Measurements from ENCODE around the gene SLC25A38. TPM values are rescaled to one million over a fixed set of nuclear protein-coding genes. Genes with fewer than 3 reads are reported as not detected.
A peak's percentile ranks its signal among the peaks of the same experiment; 100 is the strongest.
"Not testable (repeated sequence)": the region's sequence is repeated elsewhere in the genome, so short reads cannot be mapped to it uniquely, and the experiment has no call there.

Gene SLC25A38
- total RNA-seq, 1 donor from 2014 or later, result 36.0 TPM

GRCh38 chr3:39407259-39407629 is 24.1 kb downstream of the SLC25A38 start:
- DNase-seq (ENCODE audit: low spot score), result no peak

- no peak for DNase-seq (ENCODE audit: low spot score)
Observed at GRCh38 chr3:39407773-39408492, 24.8 kb downstream of the SLC25A38 start.

- no peak for DNase-seq (ENCODE audit: low spot score)
Observed at GRCh38 chr3:39408493-39409372, 25.6 kb downstream of the SLC25A38 start.

- no peak for DNase-seq (ENCODE audit: low spot score)
Observed at GRCh38 chr3:39409514-39410136, 26.5 kb downstream of the SLC25A38 start.

GRCh38 chr3:39410893-39411292 is 27.7 kb downstream of the SLC25A38 start:
- DNase-seq (ENCODE audit: low spot score), result no peak

- no peak for DNase-seq (ENCODE audit: low spot score)
Observed at GRCh38 chr3:39412668-39413260, 29.6 kb downstream of the SLC25A38 start.

- no peak for DNase-seq (ENCODE audit: low spot score)
Observed at GRCh38 chr3:39413691-39414420, 30.7 kb downstream of the SLC25A38 start.

GRCh38 chr3:39414421-39414907 is 31.3 kb downstream of the SLC25A38 start:
- peak; percentile 59 for DNase-seq (ENCODE audit: low spot score)

GRCh38 chr3:39415302-39415701 is 32.1 kb downstream of the SLC25A38 start:
- not testable (repeated sequence) for DNase-seq (ENCODE audit: low spot score)

GRCh38 chr3:39415983-39416382 is 32.8 kb downstream of the SLC25A38 start:
- DNase-seq (ENCODE audit: low spot score), result no peak

- not testable (repeated sequence) for DNase-seq (ENCODE audit: low spot score)
Observed at GRCh38 chr3:39416998-39417397, 33.8 kb downstream of the SLC25A38 start.

- DNase-seq (ENCODE audit: low spot score), result not testable (repeated sequence)
Observed at GRCh38 chr3:39418556-39419225, 35.5 kb downstream of the SLC25A38 start.

- no peak for DNase-seq (ENCODE audit: low spot score)
Observed at GRCh38 chr3:39419742-39420315, 36.7 kb downstream of the SLC25A38 start.

- DNase-seq (ENCODE audit: low spot score), result no peak
Observed at GRCh38 chr3:39420543-39420942, 37.4 kb downstream of the SLC25A38 start.

GRCh38 chr3:39423436-39423970 is 40.3 kb downstream of the SLC25A38 start:
- no peak for DNase-seq (ENCODE audit: low spot score)

- DNase-seq (ENCODE audit: low spot score), result no peak
Observed at GRCh38 chr3:39426312-39426711, 43.1 kb downstream of the SLC25A38 start.

GRCh38 chr3:39427506-39427905 is 44.3 kb downstream of the SLC25A38 start:
- no peak for DNase-seq (ENCODE audit: low spot score)

GRCh38 chr3:39428745-39429201 is 45.6 kb downstream of the SLC25A38 start:
- DNase-seq (ENCODE audit: low spot score), result no peak

- no peak for DNase-seq (ENCODE audit: low spot score)
Observed at GRCh38 chr3:39429466-39429865, 46.3 kb downstream of the SLC25A38 start.

GRCh38 chr3:39432342-39432741 is 49.2 kb downstream of the SLC25A38 start:
- DNase-seq (ENCODE audit: low spot score), result no peak

Data from ureter (tissue), 1 donor.